OCI-LY1 (cell line): ENCODE measurements around the gene ZNF821.
A peak's percentile ranks its signal among the peaks of the same experiment; 100 is the strongest.

ENCODE experiments used
- CTCF ChIP-seq: fragments of 200-600 bp; sonication (generic), shearing (Covaris generic); IDR thresholded peaks from 2 replicates; pipeline ENCODE4 v1.5.1; 2017; ENCODE audit warnings: mild to moderate bottlenecking, antibody characterized with exemption, low read length, moderate library complexity, mixed read lengths
- EZH2 ChIP-seq: fragments of 200-600 bp; sonication (generic), shearing (Covaris generic); IDR thresholded peaks from 2 replicates; pipeline ENCODE4 v1.8.0; 2017; ENCODE audit warnings: borderline replicate concordance, mixed run types, mild to moderate bottlenecking, antibody characterized with exemption, low read length, moderate library complexity, mixed read lengths

- TF ChIP-seq CTCF (peak; percentile 58), EZH2 (no peak)
Observed at GRCh38 chr16:71883849-71884638, at the start of gene ZNF821.
